Measurements from ENCODE around the gene COLEC12.

DNA sequence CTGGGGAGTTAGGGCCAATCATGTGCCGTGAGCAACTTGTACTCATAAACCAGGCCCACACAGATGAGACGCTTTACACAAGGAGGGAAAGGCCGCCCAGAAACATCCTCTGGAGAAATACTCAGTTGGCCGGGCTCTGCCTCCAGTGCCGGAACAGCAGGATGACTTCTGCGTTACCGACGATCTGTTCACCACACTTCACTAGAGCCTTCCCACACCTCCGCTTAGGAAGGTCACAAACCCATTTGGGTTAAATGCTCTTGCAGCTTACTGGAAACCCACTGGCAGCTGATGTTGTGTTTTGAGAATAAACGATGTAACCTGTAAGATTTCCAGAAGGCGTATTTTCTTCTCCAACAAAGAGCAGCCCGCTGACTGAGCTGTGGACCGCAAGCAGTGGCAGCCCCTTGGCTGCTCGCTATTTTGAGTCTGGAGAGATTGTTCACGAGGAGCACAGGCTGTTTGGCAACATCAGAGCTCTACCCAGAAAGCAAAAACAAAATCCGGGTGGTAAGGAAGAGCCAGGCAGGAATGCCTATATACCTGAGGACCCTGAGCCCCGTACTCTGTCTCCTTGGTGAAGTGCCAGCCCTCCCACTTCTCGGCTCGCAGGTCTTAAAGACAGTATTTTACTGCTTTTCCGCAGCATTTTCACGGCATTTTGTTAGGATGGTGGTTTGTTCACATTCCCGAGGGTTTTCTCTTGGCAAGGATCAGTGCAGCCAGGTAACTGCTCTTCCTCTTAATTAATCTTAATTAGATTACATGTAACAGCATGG is 44.0 kb downstream of the COLEC12 start:
- TF ChIP-seq MAX (IDR thresholded peaks at IDR 0.05) (no peak), TAF1 (IDR thresholded peaks at IDR 0.05; ENCODE audit: low read depth) (no peak), CEBPB (IDR thresholded peaks at IDR 0.05) (no peak), FOXM1 (IDR thresholded peaks at IDR 0.05; ENCODE audit: borderline replicate concordance, low read depth) (no peak), EGR1 (IDR thresholded peaks at IDR 0.05) (no peak), YY1 (IDR thresholded peaks at IDR 0.05; ENCODE audit: low read depth) (no peak), CREB1 (IDR thresholded peaks at IDR 0.05; ENCODE audit: low read depth) (no peak)
